Heart left ventricle (tissue), 16 donors: ENCODE data around the gene PNPO. TPM values are rescaled to one million over a fixed set of nuclear protein-coding genes. Genes with fewer than 3 reads are reported as not detected.

ENCODE experiments used
- ATAC-seq, 4 donors: fragments of 200-7000 bp; cut with Tn5 transposase; one replicate each; pipeline ENCODE4 v1.9.1; 2020 to 2022; ENCODE audit warnings: moderate library complexity in 4 of 4, mild to moderate bottlenecking in 3 of 4, moderate number of reproducible peaks in 1 of 4
- DNase-seq, 5 donors: peaks; one replicate each; pipeline ENCODE4 v3.0.0-alpha.2; 2020
- H3K27ac ChIP-seq, 12 donors: fragments of 200-600 bp; sonication (generic) in 4 of 12; one replicate each; pipeline versions ENCODE4 v1.5.0 to v1.8.0; 2016 to 2022; ENCODE audit warnings: mild to moderate bottlenecking in 2 of 12
- H3K27me3 ChIP-seq, 9 donors: fragments of 200-600 bp; sonication (generic) in 2 of 9; one replicate each; pipeline versions ENCODE4 v1.5.1 to v1.8.0; 2016 to 2022; ENCODE audit warnings: mild to moderate bottlenecking in 3 of 9
- H3K36me3 ChIP-seq, 9 donors: fragments of 200-600 bp; sonication (generic) in 2 of 9; one replicate each; pipeline versions ENCODE4 v1.5.0 to v1.8.0; 2018 to 2022; ENCODE audit warnings: mild to moderate bottlenecking in 2 of 9
- H3K4me1 ChIP-seq, 12 donors: fragments of 200-600 bp; sonication (generic) in 4 of 12; one replicate each; pipeline versions ENCODE4 v1.5.0 to v1.8.0; 2016 to 2022; ENCODE audit warnings: mild to moderate bottlenecking in 3 of 12
- H3K4me3 ChIP-seq, 12 donors: fragments of 200-600 bp; sonication (generic) in 4 of 12; one replicate each; pipeline versions ENCODE4 v1.5.0 to v1.8.0; 2017 to 2022; ENCODE audit warnings: mild to moderate bottlenecking in 9 of 12, moderate library complexity in 4 of 12
- H3K9me3 ChIP-seq, 12 donors: fragments of 200-600 bp; sonication (generic) in 4 of 12; one replicate each; pipeline versions ENCODE4 v1.5.0 to v1.8.0; 2016 to 2022; ENCODE audit warnings: mild to moderate bottlenecking in 1 of 12
- POLR2A ChIP-seq, 2 donors: fragments of 450-650 bp; IDR thresholded peaks; one replicate each; pipeline ENCODE4 v1.6.1; 2017; ENCODE audit warnings: antibody characterized with exemption in 2 of 2, mild to moderate bottlenecking in 2 of 2, moderate library complexity in 2 of 2
- WGBS, 4 donors: extraction: QIAGEN DNeasy Blood & Tissue Kit in 2 of 4; methylation state at CpG; one replicate each; pipeline versions ENCODE4 v1.1.5 to v1.1.7; 2013 to 2018; 5-methylcytosine and 5-hydroxymethylcytosine counted together
- intact Hi-C, 10 donors: fragments of 100-400 bp; cut with DNase I; formaldehyde crosslinking; loops; one replicate each; pipeline versions ENCODE4 v1.11.1 to v1.14.2; 2022
- polyA plus RNA-seq, 2 donors: library from polyadenylated mRNA; stranded (reverse); fragments of 200-250 nt; gene quantifications; one replicate each; pipeline ENCODE4 v1.2.3, GENCODE V29; 2013
- total RNA-seq, 9 donors: library from RNA; depleted of rRNA in 2 of 9; stranded (reverse); fragments of >200 nt in 2 of 9; fragmentation: NEBNext Ultra II Directional in 3 of 9; extraction: Animal tissue kit (Norgen Biotek cat#: 25700) in 3 of 9; gene quantifications; one replicate each; pipeline versions ENCODE4 v1.1.0 to v1.2.4, GENCODE V29; 2016 to 2023
- TF ChIP-seq, protein P1 (sequence below), 12 donors: fragments of 200-600 bp; sonication (generic) in 4 of 12; IDR thresholded peaks; one replicate each; pipeline versions ENCODE4 v1.5.0 to v1.8.0; 2018 to 2022; ENCODE audit warnings: antibody characterized with exemption in 12 of 12, mild to moderate bottlenecking in 5 of 12
- donor health status: ischemic (EF 13 %, LVEDD 7.1; RV severe dilation, severe dysfunction).
- donor health status: healthy with polysubstance abuse.
- donor health status: DM: no; HTN: yes; CAD: no.
- donor health status: DM: no; HTN: no; CAD: no.
- donor health status: ischemic (EF 25% LVEDD 6.9; RV normal size, moderate dysfunction).
- donor health status: ischemic (EF 25% LVEDD 5.7; RV mildly dilated, moderate dysfunction).
- donor health status: healthy.
- donor health status: DM: yes; HTN: yes; CAD: no.
- donor health status: ischemic (EF 35%, LVEDD 5.7; RV mildly dilated, moderate dysfunction).
- donor health status: nonischemic (EF 11% LVEDD 7.7; RV severe dilation, severe dysfunction).
- donor health status: DM: yes; HTN: yes; CAD: no.
- donor health status: PGD.
- donor health status: ischemic (EF 29% LVEDD 5.4; RV normal size, mild dysfunction).
- donor health status: nonischemic (EF 23%, LVEDD 6.1; RV moderate dilation, normal function).

Gene PNPO
- total and polyA plus RNA-seq, 11 donors: 12.6 to 45.0 (median 29.7) TPM

DNA sequence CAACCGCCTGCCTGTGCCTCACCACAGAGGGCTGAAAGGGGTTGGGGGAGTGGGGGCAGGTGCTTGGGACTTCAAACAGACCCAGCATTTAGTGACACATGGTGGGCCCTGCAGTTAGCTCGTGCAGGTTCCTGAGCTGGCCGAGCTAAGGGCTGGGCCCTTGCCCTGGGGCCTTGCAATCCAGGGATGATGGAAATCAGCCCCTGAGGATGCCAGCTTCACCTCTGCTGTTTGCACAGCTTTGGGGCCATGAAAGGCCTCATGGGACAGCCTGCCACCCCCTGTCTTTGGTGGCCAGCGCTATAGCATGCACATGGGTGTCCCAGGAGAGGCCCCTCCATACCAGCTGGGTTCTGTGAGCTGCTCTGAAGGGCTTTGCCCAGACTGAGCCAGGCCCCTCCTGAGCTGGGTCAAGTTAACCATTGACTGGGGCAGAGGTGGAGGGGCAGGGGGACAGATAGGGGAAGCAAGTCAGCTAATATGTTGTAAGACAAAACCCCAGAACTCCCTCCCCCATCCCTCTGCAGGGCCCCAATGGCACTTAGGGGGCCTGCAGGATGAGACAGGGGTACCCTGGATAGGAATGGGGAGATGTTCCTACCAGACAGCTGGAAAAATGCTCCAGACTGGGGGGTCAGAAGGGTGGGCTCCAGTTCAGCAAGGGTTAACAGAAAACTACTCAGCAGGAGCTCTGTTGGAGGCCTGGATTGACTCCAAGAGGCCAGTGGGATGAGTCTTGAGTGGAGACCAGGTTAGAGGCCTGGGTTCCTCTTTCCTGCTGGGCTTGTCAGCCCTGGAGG is 15.6 kb downstream of the PNPO start:
- DNase-seq: no peak
- Histone ChIP-seq H3K4me1 (peaks cover 0 to 3% (median 0%) of the 10 kb centered on the region in 12 donors), H3K27me3 (no peaks in the 10 kb centered on the region), H3K36me3 (no peaks in the 10 kb centered on the region), H3K9me3 (peaks cover 0 to 4% (median 0%) of the 10 kb centered on the region in 12 donors), H3K4me3 (no peak overlapping the region), H3K27ac (no peak overlapping the region)
- 77 to 94% (median 82%) methylated on average over 4 of the region's 4 CpGs for WGBS, 4 donors
- intact Hi-C loops: no loop called here
- TF ChIP-seq POLR2A (IDR thresholded peaks at IDR 0.05): no peak
- TF ChIP-seq, protein P1, sequence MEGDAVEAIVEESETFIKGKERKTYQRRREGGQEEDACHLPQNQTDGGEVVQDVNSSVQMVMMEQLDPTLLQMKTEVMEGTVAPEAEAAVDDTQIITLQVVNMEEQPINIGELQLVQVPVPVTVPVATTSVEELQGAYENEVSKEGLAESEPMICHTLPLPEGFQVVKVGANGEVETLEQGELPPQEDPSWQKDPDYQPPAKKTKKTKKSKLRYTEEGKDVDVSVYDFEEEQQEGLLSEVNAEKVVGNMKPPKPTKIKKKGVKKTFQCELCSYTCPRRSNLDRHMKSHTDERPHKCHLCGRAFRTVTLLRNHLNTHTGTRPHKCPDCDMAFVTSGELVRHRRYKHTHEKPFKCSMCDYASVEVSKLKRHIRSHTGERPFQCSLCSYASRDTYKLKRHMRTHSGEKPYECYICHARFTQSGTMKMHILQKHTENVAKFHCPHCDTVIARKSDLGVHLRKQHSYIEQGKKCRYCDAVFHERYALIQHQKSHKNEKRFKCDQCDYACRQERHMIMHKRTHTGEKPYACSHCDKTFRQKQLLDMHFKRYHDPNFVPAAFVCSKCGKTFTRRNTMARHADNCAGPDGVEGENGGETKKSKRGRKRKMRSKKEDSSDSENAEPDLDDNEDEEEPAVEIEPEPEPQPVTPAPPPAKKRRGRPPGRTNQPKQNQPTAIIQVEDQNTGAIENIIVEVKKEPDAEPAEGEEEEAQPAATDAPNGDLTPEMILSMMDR (IDR thresholded peaks at IDR 0.05): no peak
- no peak for ATAC-seq

GRCh38 chr17:47957591-47958490 is 16.5 kb downstream of the PNPO start, which contains the start of gene PRR15L:
Gene PRR15L (minus strand): TSS chr17:47957883. CDS start chr17:47953234, 4,649 bp downstream.
- TF ChIP-seq POLR2A (IDR thresholded peaks at IDR 0.05): no peak
- TF ChIP-seq, protein P1 (IDR thresholded peaks at IDR 0.05): no peak
- Histone ChIP-seq H3K9me3 (peaks cover 0 to 4% (median 0%) of the 10 kb centered on the region in 12 donors), H3K27me3 (no peaks in the 10 kb centered on the region), H3K36me3 (no peaks in the 10 kb centered on the region), H3K27ac (no peak within 1 kb of the TSS), H3K4me1 (no peaks in the 10 kb centered on the region), H3K4me3 (no peak within 1 kb of the TSS)
- intact Hi-C loops: no loop called here
- 48 to 59% (median 53%) methylated on average over 14 to 16 of the region's 16 CpGs for WGBS, 4 donors
- no peak for DNase-seq
- ATAC-seq: no peak

- H3K9me3 ChIP-seq: peaks cover 0 to 4% (median 0%) of the 10 kb centered on the region in 12 donors
- H3K4me1 ChIP-seq: no peaks in the 10 kb centered on the region
- H3K4me3 ChIP-seq: no peak overlapping the region
- intact Hi-C loops: no loop called here
- no peaks in the 10 kb centered on the region for H3K36me3 ChIP-seq
- 57 to 74% (median 66%) methylated on average over 6 to 8 of the region's 8 CpGs for WGBS, 4 donors
- no peak overlapping the region for H3K27ac ChIP-seq
- peak in 1 of 4 donors; percentile 33 for ATAC-seq
- no peak for DNase-seq
- no peak for TF ChIP-seq POLR2A (IDR thresholded peaks at IDR 0.05)
- TF ChIP-seq, protein P1 (IDR thresholded peaks at IDR 0.05): no peak
- H3K27me3 ChIP-seq: no peaks in the 10 kb centered on the region
Observed at GRCh38 chr17:47959825-47960655, 18.7 kb downstream of the PNPO start.
